NCI-H2171 treated with DMSO at 0.1 percent for 48 hours (cell line): ENCODE results near the gene SLC25A3.
"Not testable (repeated sequence)": the region's sequence is repeated elsewhere in the genome, so short reads cannot be mapped to it uniquely, and the experiment has no call there.

Source experiments
- DNase-seq: peaks from one replicate; lab custom pipeline; 2025; lab: John Stamatoyannopoulos, UW

SLC25A3 gene

GRCh38 chr12:98593351-98594049 lies at the start of gene SLC25A3:
SLC25A3 (plus strand) TSS chr12:98593686; CDS start chr12:98593979, 293 bp downstream.
- peak; percentile 97 for DNase-seq

DNA sequence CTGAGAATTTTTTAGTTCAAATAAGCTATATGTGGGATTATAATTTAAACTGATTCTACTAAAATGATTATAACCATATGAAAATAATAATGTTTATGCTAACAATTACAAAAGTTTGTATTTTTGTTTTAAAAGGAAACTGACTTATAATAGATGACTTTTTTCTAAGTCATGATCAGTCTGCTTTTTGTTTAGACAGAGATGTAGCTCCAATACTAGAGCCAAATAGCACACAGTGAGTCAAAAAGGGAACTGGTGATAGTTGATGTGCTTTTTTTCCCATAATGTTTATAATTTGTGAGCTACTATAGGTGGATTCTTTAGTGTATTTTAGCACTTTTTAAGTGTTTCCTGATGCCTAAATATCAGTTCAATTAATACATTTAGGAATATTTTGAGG lies 49.8 kb upstream of the SLC25A3 start:
- DNase-seq: no peak

- no peak for DNase-seq
These were observed 48.7 kb upstream of the SLC25A3 start for GRCh38 chr12:98544751-98545150.

GRCh38 chr12:98549371-98550110 lies 43.9 kb upstream of the SLC25A3 start:
- no peak for DNase-seq

GRCh38 chr12:98551787-98552186 lies 41.7 kb upstream of the SLC25A3 start:
- DNase-seq: no peak

- DNase-seq: not testable (repeated sequence)
These were observed 35.4 kb upstream of the SLC25A3 start for GRCh38 chr12:98558097-98558496.

DNA sequence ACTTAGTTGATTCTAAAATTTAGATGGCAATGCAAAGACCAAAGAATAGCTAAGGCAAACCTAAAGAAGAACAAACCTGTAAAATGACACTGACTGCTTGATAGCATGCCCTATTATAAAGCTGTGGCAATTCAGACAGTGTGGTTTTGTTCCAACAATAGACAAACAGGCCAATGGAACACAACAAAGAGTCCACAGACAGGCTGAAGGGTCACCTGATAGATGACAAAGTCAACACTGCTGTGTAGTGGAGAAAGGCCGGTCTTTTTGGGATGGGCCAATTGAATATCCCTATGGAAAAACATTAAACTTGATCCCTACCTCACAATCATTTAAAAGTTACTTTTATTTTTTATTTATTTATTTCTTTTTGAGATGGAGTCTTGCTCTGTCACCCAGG lies 33.8 kb upstream of the SLC25A3 start:
- DNase-seq: no peak

GRCh38 chr12:98561846-98562245 lies 31.6 kb upstream of the SLC25A3 start:
- DNase-seq: no peak

DNA sequence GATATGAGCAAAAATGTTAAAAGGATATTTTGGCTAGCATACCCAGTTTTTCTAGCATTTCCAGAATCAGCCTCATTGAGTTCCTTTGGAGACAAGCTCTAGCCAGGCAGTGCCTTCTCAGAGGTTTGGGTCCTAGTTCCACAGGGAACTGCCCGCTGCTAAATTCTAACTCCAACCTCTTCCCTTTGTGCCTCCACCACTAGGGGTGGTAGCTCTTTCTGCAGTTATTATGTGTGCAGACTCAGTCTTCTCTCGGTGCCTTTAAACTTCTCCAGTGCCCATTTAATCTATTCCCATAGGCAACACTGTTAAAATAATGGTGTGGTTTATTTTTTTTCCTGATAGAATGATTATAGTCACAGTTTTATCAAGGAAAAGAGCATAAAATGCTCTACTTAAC lies 21.5 kb upstream of the SLC25A3 start:
- no peak for DNase-seq

GRCh38 chr12:98574110-98574509 lies 19.4 kb upstream of the SLC25A3 start:
- no peak for DNase-seq

GRCh38 chr12:98575013-98575412 lies 18.5 kb upstream of the SLC25A3 start:
- no peak for DNase-seq

DNA sequence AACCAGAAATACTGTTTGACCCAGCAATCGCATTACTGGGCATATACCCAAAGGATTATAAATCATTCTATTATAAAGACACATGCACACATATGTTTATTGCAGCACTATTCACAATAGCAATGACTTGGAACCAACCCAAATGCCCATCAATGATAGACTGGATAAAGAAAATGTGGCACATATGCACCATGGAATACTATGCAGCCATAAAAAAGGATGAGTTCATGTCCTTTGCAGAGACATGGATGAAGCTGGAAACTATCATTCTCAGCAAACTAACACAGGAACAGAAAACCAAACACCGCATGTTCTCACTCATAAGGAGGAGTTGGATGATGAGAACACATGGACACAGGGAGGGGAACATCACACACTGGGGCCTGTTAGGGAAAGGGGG lies 16.7 kb upstream of the SLC25A3 start:
- DNase-seq: not testable (repeated sequence)

DNA sequence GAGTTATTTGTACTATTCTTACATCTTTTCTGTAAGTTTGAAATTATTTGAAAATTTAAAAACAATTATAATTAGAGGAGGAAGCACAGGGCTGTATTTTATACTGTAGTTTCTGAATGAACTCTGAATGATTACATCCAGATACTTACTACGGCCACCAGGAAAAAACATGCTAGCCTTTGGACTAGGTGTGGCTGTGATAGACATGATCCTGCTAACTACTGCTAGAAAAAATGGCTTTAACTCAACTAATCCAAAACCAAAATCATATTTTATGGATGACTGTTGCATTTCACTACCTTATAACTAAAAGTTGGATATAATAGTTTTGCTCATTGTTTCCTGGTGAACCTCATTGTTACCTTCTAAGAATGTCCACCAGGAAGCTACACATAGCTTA lies 15.1 kb upstream of the SLC25A3 start:
- no peak for DNase-seq

DNA sequence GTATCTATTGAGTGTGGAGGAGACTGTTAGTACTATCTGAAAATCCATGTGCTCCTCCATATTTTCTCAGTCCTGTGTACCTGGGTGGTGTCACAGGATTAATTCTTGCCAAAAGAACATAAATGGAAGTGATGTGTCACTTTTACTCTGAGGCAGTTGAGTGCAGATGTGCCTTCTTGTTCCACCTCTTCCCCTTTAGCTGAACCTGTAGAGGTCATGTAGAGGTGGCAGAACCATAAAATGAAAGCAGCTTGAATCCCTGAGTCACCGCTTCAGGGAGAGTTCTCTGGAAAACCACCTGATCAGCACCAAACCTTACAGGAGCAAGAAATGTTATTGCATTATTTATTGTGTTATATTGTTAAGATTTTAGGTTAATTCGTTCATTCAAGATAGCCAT lies 14.7 kb upstream of the SLC25A3 start:
- DNase-seq: peak; percentile 6

GRCh38 chr12:98579347-98579746 lies 14.1 kb upstream of the SLC25A3 start:
- DNase-seq: no peak

DNA sequence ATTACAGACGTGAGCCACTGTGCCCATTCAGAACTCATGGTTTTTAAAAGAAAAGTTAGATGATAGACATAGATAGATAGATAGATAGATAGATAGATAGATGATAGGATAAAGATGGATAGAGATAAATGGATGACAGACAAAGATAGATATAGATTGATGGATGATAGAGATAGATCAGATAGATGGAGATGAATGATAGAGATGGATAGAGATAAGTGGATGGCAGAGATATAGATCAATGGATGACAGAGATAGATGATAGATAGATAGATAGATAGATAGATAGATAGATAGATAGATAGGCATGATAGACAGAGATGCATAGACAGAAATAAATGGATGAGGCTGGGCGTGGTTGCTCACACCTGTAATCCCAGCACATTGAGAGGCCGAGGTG lies 13.7 kb upstream of the SLC25A3 start:
- no peak for DNase-seq

GRCh38 chr12:98580695-98581094 lies 12.8 kb upstream of the SLC25A3 start:
- DNase-seq: no peak

- DNase-seq: no peak
These were observed 12.4 kb upstream of the SLC25A3 start for GRCh38 chr12:98581101-98581500.

DNA sequence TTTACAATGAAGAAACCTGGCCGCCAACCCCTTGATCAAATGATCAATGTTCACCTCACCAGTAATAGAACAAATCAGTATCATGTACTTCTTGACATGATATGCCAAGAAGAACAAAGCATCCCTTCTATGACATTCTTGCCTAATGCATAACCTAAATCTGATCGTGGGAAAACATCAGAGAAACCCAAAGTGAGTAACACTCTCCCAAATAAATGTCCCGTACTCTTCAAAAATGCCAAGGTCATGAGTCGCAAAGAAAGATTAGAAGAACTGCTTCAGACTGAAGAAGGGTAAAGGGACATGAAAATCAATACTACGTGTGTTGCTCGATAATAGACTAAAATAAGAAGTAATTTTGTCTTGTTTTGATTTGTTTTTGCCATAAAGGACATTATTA lies 11.4 kb upstream of the SLC25A3 start:
- DNase-seq: no peak

DNA sequence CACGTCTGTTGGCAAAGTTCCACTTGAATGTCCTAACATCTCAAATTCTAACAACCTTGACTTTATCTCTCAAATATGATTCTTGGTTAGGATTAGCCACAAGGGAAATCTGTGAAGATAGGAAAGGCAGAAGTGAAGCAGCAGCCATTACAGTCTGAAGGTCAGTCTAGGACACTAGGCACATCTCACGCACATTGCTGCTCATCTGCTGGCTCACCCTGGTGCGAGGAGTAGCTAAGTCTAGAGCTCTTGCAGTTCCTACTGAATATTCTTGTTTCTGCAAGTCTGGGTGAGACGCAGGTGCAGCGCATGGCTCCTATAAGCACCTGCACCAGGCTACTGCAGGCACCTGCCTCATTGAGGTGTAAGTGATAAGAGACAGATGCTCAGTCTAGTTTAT lies 6.4 kb upstream of the SLC25A3 start:
- DNase-seq: peak; percentile 98

- no peak for DNase-seq
These were observed 2.3 kb upstream of the SLC25A3 start for GRCh38 chr12:98591209-98591608.

GRCh38 chr12:98592825-98593322 lies 612 bp upstream of the SLC25A3 start:
- DNase-seq: no peak

DNA sequence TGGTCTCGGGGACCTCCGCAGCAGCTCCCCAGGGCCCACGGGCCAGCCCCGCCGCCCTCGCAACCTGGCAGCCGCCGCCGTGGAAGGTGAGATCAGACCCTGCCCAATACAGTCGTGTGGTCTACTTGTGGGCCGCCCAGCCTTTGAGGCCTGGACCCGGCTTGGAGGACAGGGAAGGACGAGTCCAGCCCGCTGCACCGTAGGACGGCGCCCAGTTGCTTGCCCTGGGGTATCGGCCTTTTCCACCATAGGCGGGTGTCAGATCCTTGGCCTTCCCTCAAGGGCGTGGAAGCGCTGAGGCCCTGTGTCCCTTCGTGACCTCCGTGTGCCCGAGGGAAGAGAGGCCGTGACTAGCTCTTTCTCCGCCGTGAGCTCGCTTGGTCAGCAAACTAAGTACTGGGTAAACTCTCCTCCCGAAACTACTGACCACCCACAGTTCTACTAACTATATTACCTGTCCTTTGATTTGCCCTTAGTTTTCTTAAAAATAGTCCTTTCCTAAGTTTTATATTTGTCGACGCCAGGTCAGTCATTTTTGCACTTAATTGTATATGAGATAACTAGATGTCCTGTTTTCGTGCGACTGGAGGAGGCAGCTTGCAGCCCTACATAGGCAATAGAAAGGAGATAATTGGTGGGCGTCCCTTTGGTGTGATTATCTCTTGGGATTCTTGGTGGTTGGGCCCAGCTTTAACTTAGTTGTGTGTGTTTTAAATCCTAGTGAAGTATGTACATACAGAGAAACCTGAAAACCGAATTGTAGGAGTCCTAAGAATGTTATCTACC lies 757 bp downstream of the SLC25A3 start:
- DNase-seq: no peak
